HG03565 (cell line): ENCODE results near the gene MRPS18C.

Source experiments
- ATAC-seq: cut with Tn5 transposase; IDR thresholded peaks from one replicate; pipeline ENCODE4 v1.9.1; 2021; ENCODE audit warnings: mild to moderate bottlenecking, moderate library complexity; ENCODE audit not compliant: unreplicated experiment

MRPS18C gene

DNA sequence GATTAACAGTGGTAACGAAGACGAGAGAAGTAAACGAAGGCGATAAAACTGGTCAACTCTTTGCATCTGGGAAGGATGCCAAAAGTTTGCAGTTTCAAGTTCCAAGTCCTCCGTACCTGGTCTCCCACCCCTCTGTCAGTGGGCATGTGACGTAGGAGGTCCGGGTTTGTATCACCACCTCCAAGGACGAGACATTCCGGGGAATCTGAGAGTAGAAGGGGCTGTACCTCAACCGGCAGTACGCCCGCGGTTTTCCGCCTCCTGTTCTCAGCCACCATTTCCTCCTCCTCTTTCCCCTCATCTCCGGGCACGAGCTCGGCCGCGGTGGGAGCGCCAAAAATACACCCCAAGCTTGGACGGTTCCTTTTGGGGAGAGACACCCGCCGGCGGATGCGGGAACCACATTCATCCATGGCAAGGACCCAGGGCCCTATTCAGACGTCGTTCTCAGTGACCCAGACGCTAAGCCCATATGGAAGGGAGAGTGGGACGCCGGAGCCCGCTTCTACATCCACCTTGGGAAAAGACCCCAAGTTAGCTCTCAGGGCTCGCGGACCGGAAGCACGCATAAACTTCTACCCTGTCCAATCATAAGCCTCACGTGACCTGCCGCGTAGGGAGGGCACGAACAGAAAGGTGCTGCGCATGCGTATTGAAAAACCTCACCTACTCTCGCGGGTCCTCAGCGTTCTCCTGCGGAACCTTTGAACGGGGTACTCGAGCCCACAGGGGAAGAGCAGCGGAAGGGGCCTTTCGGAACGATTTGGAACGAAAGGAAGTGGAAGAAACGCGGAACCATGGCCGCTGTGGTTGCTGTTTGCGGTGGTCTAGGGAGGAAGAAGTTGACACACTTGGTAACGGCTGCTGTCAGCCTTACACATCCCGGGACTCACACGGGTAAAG lies at the start of gene MRPS18C, which contains the start of gene HELQ:
MRPS18C (plus strand) TSS at position 778 of the 903 bp plus-strand sequence; CDS start at position 798, 20 bp downstream.
HELQ (minus strand) TSS at position 543 of the 903 bp plus-strand sequence; CDS start at position 413, 130 bp downstream.
- peak; percentile 94 for ATAC-seq

DNA sequence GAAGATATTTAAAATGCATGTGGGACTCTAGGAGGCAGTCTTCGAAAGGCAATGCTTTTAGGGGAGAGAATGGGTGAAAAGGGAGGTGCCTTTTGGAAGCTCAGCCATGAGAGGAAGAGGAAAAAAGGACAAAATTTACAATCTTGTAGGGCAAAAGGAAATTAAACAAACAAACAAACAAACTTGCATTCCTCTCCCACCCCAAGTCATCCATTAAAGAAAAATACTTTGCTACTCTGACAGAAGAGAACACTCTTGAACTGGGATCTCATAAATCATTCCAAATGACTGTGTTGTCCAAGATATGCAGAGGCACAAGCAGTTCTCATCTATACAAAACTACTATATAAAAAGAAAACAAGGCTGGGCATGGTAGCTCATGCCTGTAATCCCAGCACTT lies 47.0 kb upstream of the MRPS18C start:
- ATAC-seq = no peak

DNA sequence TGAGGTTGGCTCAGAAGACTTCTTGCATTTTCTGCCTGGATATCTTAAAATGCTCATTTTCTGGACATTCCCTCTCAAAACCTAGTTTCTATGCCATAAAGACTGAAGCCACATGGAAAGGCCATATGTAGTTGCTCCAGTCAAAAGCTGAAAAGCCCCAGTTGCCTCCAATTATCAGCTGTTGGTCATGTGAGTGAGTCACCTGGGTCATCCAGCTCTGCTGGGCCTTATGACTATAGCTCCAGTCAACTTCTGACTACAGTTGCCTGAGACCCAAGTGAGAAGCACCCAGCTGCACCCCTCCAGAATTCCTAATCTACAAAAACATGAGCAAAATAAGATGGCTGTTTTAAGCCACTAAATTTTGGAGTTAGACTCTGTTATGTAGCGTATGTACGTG lies 42.2 kb upstream of the MRPS18C start:
- ATAC-seq = no peak

DNA sequence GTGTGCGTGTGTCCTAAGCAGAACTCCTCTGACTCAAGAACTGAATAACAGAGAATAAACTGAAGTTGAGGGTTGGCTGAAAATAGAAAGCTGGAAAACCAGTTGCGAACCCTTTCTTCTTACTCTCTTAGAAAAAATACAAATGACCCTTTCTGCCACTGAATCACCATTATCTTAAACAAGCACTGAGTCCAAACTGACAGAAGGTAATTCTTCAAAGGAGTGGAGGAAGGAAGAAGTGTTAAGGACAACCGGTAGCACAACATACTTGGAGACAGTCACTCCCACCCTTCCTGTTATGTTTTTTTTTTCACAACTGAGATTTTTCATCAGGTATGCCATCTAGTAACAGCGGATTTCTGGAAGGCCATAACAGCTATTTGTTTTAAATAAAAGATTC lies 38.3 kb upstream of the MRPS18C start:
- no peak for ATAC-seq

DNA sequence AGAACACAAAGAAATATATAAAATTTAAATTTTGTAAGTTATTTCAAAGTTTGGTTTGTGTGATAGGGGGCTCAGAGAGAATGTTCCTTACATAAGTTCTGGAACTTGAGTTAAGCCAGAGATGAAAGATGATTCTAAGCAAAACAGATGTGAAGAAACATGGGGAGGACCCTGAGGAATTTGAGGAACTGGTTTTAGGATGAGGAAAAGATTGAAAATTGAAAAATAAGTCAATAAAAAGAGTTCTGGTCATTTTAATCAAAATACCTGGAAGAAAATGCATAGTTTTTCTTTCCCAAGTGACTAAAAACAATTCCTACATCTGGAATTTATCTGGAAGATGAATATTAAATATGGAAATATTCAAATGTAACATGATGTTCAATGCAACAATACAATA lies 37.6 kb upstream of the MRPS18C start:
- no peak for ATAC-seq

DNA sequence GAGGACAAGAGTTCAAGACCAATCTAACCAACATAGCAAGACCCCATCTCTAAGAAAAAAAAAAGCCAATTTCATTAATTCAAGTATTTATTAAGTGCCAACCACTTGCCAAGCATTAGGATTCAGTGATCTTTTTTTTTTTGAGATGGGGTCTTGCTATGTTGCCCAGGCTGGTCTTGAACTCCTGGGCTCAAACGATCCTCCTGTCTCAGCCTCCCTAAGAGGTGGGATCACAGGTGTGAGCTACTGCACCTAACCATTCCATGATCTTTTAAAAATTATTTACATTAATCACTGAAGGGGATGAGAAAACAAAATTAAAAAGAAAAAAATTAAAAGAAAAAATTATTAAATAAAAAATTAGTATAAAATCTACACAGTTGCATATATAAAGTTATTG lies 24.7 kb upstream of the MRPS18C start:
- ATAC-seq = no peak

DNA sequence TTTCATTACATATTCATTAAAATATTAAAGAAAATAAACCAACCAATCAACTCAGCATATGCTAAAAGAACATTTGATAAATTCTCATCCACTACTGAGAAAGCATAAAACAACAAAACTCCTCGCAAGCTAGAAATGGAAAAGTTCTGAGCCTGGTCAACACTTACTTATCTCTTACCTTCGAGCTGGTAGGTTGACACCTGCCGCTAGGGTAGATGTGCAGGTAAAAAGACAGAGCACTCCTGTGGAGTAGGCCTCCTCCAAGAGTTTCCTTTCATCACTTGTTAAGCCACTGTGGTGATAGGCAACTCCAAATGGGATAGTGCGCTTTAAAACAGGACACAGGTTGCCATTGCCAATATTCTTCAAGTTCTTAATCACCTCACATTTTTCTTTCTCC lies 19.2 kb upstream of the MRPS18C start:
- ATAC-seq = no peak

DNA sequence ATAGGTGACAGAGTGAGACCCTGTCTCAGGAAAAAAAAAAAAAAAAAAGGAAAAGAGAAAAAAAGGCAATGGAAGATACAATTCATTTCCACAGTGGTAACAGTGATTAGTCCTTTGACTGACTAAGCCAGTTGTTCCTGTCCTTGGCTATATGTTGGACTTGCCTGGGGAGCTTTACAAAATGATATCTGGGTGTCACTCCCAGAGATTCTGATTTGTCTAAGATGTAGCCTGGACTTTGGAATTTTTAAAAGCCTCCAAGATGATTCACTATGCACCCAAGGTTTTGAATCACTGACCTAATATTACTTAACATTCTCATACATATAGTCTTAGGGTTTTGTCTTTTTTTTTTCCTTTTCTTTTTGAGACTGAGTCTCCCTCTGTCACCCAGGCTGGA lies 17.1 kb upstream of the MRPS18C start:
- no peak for ATAC-seq

DNA sequence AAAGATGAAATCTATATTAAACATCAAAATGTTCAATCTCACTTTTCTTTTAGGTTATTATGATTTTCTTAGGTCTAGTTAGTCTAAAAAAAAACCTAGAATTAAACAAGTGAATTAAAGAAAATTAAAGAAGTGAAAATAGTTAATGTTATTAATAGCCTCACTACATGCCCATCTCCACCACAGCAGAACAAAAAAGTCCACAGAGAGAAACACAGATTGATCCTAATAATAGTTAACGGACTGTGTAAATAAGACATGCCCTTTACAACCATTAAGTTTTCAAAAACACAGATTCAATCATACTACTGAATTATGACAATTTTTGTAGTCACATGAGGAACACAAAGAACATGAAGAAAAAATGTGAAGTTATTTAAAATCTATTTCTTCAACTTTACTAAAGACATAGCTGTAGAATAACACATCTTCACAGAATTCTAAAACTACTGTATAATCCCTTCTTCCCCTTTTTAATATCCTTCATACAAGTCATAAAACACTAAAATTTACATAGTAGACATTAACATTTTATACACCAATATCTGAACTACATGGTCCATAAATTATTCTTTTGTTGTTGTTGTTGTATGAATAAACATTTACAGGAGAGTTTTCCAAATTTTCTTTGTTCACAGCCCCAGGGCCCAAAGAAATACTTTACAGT lies 15.6 kb upstream of the MRPS18C start:
- no peak for ATAC-seq

DNA sequence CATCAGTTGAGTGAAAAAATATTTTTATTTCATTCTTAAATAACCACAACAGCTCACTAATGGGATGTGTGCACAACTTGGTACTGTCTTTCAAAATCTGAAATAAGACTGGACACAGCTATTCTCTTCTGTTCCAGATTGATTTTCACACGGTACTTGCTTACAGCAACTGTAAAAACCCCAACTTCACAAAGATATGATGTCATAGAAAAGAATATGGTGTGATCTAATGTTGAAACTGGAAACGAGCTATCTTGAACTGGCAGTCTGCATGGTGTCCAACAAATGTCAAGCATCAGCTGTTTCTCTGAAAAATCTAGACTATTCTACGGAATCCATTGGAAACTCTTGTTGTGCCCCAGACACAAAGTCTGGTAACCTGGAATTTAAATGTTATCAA lies 15.0 kb upstream of the MRPS18C start:
- ATAC-seq = peak; percentile 61

DNA sequence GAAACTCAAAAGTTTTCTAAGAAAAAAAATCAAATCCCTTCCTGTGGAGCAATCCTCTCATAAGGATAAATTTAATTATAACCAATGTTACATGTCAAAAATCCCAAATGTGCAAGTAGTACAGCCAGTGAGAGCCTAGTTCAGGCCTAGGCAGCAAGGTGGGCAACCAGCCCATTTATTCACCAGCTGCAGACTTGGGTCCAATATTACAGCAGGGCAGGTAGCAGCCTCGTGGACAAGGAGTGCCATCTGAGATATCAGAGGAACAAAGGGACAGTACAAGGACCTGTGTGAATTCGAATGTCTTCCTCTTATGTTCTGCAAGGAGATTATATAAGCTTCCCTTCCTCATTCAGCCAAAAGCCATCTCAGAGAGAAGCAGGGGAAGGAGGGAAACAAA lies 6.8 kb upstream of the MRPS18C start:
- no peak for ATAC-seq

DNA sequence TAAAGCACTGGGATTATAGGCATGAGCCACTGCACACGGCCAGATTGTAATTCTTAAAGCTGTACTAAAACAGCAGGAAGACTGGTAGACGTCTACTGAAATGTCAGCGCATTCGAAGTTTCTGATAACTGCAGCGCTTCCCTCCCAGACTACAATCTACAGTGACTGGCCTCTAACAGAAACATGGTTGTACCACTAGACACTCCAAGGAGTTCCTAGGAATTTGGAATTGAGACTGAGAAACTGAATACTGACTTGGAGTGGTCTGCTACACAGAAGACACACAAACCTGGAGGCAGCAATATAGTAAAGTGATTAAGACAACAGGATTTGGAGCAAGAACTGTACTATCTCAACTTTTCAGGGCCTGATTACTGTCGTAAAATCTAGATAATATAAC lies 1.2 kb upstream of the MRPS18C start:
- ATAC-seq = no peak

DNA sequence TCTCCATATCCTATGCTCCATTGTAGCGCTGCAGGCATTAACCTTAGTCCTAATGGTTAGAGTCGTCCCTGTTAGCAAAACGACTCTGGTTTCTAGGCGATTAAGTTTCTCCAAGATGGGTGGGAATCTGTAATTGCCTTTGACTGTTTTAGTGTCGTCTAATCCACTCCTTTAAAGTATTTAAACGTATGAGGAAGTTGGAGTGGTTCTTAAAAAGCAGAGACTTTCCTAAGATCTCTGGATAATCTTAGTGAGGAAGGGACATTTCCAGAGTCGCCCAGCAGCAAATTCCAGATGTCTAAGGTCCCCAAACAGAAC lies 285 bp downstream of the MRPS18C start:
- ATAC-seq = no peak

DNA sequence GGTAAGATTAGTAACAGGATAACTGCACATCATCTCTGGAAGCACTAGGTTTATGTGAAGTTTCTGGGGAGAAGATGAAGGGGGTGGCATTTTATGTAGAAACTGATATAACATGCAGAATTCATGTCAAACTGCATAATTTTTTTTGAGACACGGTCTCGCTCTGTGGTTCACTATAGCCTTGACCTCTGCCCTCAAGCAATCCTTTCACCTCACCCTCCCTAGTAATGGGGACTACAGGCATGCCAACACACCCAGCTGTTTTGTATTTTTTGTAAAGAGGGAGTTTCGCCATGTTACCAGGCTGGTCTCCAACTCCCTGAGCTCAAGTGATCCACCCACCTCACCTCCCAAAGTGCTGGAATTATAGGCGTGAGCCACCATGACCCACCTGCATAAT lies 17.6 kb downstream of the MRPS18C start:
- ATAC-seq = no peak

DNA sequence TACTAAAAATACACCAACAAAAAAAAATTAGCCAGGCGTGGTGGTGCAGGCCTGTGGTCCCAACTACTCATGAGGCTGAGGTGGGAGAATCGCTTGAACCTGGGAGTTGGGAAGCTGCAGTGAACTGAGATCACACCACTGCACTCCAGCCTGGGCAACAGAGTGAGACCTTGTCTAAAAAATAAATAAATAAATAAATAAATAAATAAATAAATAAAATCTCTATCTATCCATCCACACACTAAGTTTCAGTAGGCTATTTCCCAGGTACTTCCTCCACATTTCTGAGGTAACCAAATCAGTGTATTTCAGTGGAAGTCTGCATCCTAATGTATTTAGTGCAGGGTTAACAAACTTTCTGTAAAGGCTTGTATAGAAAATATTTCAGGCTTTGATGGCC lies 18.1 kb downstream of the MRPS18C start:
- ATAC-seq = no peak

DNA sequence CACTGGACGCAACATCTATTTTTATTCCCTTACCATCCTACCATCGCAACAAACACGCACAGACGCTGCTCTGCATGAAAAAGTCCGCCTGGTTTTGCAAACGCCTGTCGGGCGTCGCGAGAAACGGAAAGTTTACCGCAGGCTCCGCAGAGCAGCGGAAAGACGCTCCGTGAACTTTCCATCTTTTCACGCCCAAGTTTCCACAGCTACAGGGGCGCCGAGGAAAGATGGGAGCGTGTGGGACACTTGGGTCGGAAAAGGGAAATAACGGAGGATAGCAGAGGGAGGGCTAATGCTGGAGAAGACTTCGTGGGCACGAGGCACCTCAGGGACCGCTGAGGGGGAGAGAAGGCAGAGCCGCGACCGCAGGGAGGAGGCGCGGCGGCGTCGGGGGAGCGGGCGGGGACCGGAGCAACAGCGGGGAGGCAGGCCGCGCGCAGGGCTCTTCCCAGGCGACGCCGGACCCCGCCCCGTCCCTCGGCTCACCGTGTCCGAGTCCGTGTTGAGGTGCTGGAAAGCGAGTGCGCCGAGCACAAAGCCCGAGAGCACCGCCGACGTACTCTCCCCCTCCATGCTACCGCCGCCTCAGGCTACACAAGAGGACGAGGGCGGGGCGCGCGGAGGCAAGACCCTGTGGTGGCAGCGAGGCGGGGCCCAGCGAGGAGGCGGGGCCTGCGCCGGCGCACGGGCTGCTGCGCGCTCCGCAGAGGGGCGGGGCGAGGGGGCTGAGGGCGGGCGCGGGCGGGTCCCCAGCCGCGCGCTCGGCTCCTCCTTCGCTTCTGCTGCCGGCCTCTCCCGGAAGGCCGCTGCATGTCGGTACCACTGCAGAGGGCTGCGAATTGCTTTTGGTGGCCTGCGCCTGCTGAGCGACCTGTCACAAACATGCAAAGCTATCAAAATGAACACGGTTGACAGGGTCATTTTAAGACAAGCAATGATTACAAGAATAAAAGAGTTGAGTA lies 28.9 kb downstream of the MRPS18C start, which contains the start of gene ABRAXAS1:
ABRAXAS1 (minus strand) TSS at position 601 of the 962 bp plus-strand sequence; CDS start at position 573, 28 bp downstream.
- ATAC-seq = peak; percentile 95

DNA sequence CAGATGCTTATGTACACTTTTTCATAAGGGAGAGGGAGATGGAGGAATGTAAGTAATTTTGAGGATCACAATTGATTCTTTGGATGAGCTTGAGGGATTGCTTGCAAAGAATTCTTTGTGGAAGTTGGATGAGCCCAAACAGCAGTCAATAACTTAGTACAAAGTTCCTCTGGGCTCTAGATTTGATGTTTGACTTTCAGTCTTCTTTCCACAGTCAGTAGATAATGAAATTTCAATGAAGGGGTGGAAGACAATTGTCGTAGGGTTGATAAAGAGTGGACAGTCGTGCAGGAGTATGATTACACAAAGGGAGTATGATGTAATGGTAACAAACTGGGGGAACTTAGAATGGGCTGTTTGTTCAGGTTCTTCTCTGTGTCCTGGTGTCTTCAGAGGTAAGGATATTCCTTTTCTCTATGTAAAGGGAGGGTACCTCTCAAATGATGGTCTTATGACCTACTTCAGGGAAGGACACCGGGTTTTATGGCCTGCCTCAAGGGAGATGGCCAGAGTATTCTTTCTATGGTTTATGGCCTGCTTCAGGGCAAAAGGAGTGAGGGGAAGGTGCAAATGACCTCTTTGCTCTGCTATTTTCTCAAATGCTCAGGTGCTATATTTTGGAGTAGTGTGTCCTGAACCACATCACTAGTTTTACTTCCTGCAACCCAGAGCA lies 30.7 kb downstream of the MRPS18C start:
- no peak for ATAC-seq

DNA sequence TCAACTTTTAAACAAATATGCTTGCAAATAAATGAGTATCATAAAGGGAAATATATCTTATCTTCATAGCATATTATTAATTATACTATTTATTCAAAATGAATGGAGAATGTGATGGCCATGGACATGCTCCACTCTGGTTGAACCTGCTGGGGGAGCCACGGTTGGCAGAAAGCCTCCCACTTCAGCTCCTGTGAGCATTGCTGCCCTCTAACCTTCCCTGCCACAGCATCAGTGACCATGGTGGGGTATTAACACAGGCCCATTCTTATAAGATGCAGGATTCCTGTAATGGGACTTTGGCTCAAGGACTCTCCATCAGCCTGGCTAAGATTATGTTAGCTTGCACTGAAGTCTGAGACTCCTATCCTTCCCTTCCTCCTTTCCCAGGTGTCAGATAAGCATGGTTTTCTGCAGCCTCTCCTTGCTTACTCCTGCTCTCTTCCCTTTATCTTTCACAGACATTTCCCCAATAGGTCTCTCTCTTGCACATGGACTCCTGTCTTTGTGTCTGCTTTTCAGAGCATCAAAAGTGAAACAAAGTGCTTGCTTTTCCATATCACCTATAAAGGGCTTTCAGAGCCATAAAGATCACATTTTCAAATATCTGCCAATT lies 34.0 kb downstream of the MRPS18C start:
- ATAC-seq = no peak

DNA sequence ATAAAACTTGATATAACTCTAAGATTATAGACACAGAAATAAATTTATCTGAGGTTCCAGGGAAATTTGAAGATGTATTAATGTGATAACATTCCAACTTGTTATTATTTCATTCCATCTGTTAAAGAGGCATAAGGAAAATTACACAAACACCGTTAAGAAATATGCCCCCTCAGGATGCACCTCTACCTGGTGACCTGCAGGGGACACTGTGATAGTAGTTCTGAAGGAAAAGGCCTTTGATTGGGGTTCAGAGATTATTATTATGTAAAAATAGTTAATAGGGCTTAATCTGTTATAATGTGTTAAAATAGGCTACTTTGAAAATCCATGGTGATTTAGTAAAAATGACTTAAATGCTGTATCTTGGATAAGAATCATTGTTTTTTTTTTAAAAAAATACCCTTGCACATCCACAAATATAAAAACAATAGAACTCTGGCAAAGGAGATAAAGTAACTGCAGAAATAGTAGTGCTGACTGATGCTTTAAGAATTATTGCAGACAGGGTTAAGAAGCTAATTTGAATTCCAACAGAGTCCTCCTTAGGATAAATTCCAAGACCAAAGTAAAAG lies 35.1 kb downstream of the MRPS18C start:
- peak; percentile 74 for ATAC-seq
